Measurements from ENCODE around the gene GOSR2.

Gene GOSR2

GRCh38 chr17:46940692-46941404 lies 17.9 kb downstream of the GOSR2 start:
- Histone ChIP-seq H2AFZ (ENCODE audit: low read length) (no peak overlapping the region), H4K20me1 (ENCODE audit: insufficient read depth, low read length, poor library complexity, severe bottlenecking) (no peaks in the 10 kb centered on the region), H3K27me3 (ENCODE audit: insufficient read depth, low read length, poor library complexity, severe bottlenecking) (no peaks in the 10 kb centered on the region), H3K36me3 (ENCODE audit: insufficient read depth, low read length) (peaks cover 48% of the 10 kb centered on the region; the same call in 1 of the 2 replicates), H3K79me2 (ENCODE audit: insufficient read depth, low read length) (no peaks in the 10 kb centered on the region), H3K9ac (ENCODE audit: low read depth, low read length, poor library complexity, severe bottlenecking) (no peak overlapping the region), H3K9me2 (replicated peaks; ENCODE audit: low read depth, low read length) (no peaks in the 10 kb centered on the region), H3K9me3 (ENCODE audit: insufficient read depth, low read depth, low read length) (no peaks in the 10 kb centered on the region), H3K4me2 (ENCODE audit: low read depth, low read length, poor library complexity, severe bottlenecking) (no peak overlapping the region), H3K4me3 (ENCODE audit: low read length, poor library complexity, severe bottlenecking) (no peak overlapping the region), H3K4me1 (ENCODE audit: insufficient read depth, low read length, poor library complexity, severe bottlenecking) (no peaks in the 10 kb centered on the region), H3F3A (ENCODE audit: low read depth) (no peaks in the 10 kb centered on the region)
- TF ChIP-seq EZH2phosphoT487 (IDR thresholded peaks at IDR 0.05; ENCODE audit: borderline replicate concordance) = no peak
- TF ChIP-seq, protein P1, sequence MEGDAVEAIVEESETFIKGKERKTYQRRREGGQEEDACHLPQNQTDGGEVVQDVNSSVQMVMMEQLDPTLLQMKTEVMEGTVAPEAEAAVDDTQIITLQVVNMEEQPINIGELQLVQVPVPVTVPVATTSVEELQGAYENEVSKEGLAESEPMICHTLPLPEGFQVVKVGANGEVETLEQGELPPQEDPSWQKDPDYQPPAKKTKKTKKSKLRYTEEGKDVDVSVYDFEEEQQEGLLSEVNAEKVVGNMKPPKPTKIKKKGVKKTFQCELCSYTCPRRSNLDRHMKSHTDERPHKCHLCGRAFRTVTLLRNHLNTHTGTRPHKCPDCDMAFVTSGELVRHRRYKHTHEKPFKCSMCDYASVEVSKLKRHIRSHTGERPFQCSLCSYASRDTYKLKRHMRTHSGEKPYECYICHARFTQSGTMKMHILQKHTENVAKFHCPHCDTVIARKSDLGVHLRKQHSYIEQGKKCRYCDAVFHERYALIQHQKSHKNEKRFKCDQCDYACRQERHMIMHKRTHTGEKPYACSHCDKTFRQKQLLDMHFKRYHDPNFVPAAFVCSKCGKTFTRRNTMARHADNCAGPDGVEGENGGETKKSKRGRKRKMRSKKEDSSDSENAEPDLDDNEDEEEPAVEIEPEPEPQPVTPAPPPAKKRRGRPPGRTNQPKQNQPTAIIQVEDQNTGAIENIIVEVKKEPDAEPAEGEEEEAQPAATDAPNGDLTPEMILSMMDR (conservative IDR thresholded peaks at IDR 0.05; ENCODE audit: low read length) = peak; percentile 82

- H3K9ac ChIP-seq (ENCODE audit: low read depth, low read length, poor library complexity, severe bottlenecking) = no peak overlapping the region
- no peaks in the 10 kb centered on the region for H3K27me3 ChIP-seq (ENCODE audit: insufficient read depth, low read length, poor library complexity, severe bottlenecking)
- no peaks in the 10 kb centered on the region for H3K9me3 ChIP-seq (ENCODE audit: insufficient read depth, low read depth, low read length)
- no peak for TF ChIP-seq EZH2phosphoT487 (IDR thresholded peaks at IDR 0.05; ENCODE audit: borderline replicate concordance)
- TF ChIP-seq, protein P1 (conservative IDR thresholded peaks at IDR 0.05; ENCODE audit: low read length) = peak; percentile 93
- H3K9me2 ChIP-seq (replicated peaks; ENCODE audit: low read depth, low read length) = no peaks in the 10 kb centered on the region
- no peak overlapping the region for H2AFZ ChIP-seq (ENCODE audit: low read length)
- no peaks in the 10 kb centered on the region for H4K20me1 ChIP-seq (ENCODE audit: insufficient read depth, low read length, poor library complexity, severe bottlenecking)
- peaks cover 7% of the 10 kb centered on the region for H3K4me1 ChIP-seq (ENCODE audit: insufficient read depth, low read length, poor library complexity, severe bottlenecking)
- H3F3A ChIP-seq (ENCODE audit: low read depth) = no peaks in the 10 kb centered on the region
- H3K36me3 ChIP-seq (ENCODE audit: insufficient read depth, low read length) = peaks cover 31% of the 10 kb centered on the region; the same call in 1 of the 2 replicates
- H3K4me2 ChIP-seq (ENCODE audit: low read depth, low read length, poor library complexity, severe bottlenecking) = no peak overlapping the region
- no peaks in the 10 kb centered on the region for H3K79me2 ChIP-seq (ENCODE audit: insufficient read depth, low read length)
- no peak overlapping the region for H3K4me3 ChIP-seq (ENCODE audit: low read length, poor library complexity, severe bottlenecking)
Observed at GRCh38 chr17:46942441-46943217, 19.7 kb downstream of the GOSR2 start.

DNA sequence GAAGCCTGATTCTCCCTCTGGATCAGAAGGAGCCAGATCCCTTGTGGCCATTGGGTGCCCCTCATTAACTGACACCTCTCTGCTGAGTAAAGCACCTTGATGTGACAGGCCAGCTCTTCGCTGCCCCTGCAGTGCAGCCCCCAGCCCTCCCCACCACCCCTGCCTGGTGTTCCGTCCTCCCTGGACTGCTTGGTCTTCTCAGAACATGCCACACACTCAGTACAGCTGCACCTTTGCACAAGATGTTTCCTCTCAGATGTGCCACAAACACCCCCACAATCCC lies 20.2 kb downstream of the GOSR2 start:
- no peaks in the 10 kb centered on the region for H3F3A ChIP-seq (ENCODE audit: low read depth)
- no peaks in the 10 kb centered on the region for H3K27me3 ChIP-seq (ENCODE audit: insufficient read depth, low read length, poor library complexity, severe bottlenecking)
- H3K79me2 ChIP-seq (ENCODE audit: insufficient read depth, low read length) = no peaks in the 10 kb centered on the region
- H4K20me1 ChIP-seq (ENCODE audit: insufficient read depth, low read length, poor library complexity, severe bottlenecking) = no peaks in the 10 kb centered on the region
- no peak overlapping the region for H3K9ac ChIP-seq (ENCODE audit: low read depth, low read length, poor library complexity, severe bottlenecking)
- H2AFZ ChIP-seq (ENCODE audit: low read length) = no peak overlapping the region
- TF ChIP-seq EZH2phosphoT487 (IDR thresholded peaks at IDR 0.05; ENCODE audit: borderline replicate concordance) = no peak
- no peak overlapping the region for H3K4me3 ChIP-seq (ENCODE audit: low read length, poor library complexity, severe bottlenecking)
- H3K9me3 ChIP-seq (ENCODE audit: insufficient read depth, low read depth, low read length) = no peaks in the 10 kb centered on the region
- peaks cover 30% of the 10 kb centered on the region; the same call in 1 of the 2 replicates for H3K36me3 ChIP-seq (ENCODE audit: insufficient read depth, low read length)
- peaks cover 7% of the 10 kb centered on the region for H3K4me1 ChIP-seq (ENCODE audit: insufficient read depth, low read length, poor library complexity, severe bottlenecking)
- no peaks in the 10 kb centered on the region for H3K9me2 ChIP-seq (replicated peaks; ENCODE audit: low read depth, low read length)
- H3K4me2 ChIP-seq (ENCODE audit: low read depth, low read length, poor library complexity, severe bottlenecking) = no peak overlapping the region
